T-helper 2 cell (primary cell): ENCODE measurements around the gene VEPH1.
A peak's percentile ranks its signal among the peaks of the same experiment; 100 is the strongest.

Experiments
- DNase-seq, 5 experiments: peaks; one replicate each; pipeline versions ENCODE4 v3.0.0 to v3.0.0-alpha.2; 2012 to 2022

The VEPH1 gene

DNA sequence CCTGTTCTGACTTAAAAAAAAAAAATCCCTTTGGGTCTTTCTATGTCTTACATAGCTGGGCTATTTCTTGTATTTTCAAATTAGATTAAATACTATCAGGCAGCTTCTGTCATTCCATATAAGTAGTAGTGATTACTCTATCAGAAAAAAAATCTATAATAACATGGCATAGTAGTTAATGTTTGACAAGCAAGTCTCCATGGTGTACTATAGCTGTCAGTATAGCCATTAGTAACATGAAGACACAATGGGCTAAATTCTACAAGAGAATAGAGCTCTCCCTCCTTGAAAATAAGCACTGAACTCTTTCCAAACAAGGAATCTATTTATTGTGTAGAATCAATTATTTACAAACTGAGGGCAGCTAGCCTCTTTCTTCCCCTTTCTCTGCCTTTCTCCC lies 19.4 kb upstream of the VEPH1 start:
- no peak for DNase-seq

DNA sequence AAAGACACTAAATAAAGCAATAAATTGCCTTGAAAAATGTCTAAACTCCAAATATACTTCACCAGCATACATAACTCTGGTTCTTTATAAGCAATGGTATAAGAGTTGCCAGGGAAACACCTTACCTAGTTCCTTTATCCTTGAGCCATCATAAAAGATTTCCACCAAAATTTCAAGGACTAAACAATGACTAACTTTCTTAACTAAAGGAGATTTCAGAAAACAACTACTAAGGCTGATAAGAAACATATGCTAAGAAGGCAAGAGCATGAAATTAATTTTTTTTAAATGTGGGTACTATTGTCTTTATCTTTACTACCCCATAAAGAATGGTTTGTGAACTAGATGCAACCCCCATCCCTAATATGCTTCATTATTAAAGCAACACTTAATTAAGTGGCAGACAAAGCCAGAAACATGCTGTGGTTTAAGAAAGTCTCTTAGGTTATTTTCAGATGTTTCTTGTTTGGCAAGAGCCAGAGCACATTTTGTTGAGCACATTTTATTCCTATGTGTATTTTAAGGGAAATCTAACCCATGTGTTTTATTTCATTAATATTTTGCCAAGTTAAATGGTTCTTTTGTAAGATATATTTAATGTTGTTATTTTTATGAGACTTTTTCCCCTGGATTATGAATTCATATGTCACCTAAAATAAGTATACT lies 17.4 kb upstream of the VEPH1 start:
- no peak for DNase-seq

DNA sequence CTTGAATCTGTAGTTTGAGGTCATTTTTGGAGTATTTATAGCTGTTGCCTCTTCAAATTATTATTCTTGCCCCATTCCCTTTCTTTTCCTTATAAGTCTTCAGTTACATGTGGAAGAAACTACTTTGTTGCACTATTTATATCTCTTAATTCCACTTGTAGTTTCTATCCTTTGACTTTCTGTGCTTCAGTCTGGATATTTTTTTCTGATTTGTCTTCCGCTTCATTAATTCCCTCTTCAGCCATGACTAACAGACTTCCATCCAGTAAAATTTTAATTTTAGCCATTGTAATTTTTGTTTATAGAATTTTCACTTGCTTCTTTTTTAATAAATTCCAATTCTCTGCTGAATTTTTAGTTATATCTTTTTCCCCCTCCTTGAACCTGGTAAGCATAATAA lies 15.7 kb upstream of the VEPH1 start:
- no peak for DNase-seq

DNA sequence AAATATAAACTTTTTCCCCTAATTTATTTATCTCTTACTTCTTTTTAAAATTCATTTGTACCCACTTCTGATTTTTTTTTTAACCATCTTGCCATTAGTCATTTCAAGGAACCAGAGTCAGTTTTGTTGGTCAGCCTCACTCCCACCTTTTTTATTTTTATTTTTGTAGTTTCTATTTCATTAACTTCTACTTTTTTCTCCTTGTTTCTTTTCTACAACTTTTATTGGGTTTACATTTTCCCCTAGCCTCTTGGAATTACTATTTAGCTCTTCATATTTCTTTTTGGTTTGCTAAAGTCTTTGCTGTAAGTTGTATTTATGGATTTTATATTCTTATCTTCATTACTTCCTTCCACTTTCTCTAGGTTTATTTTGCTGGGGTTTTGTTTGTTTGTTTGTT lies 13.7 kb upstream of the VEPH1 start:
- DNase-seq: no peak

DNA sequence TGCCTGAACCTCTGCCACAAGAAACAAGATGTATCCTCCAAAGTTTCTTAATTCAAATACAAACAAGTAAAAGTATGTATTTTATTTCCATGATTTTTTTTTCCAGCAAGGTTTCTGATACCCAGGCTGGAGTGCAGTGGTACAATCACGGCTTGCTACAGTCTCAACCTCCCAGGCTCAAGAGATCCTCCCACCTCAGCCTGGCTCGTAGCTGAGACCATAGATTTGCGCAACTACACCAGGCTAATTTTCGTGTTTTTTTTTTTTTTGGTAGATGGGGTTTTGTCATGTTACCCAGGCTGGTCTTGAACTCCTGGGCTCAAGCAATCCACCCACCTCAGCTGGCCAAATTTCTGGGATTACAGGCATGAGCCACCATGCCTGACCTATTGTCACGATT lies 12.2 kb upstream of the VEPH1 start:
- DNase-seq: no peak

DNA sequence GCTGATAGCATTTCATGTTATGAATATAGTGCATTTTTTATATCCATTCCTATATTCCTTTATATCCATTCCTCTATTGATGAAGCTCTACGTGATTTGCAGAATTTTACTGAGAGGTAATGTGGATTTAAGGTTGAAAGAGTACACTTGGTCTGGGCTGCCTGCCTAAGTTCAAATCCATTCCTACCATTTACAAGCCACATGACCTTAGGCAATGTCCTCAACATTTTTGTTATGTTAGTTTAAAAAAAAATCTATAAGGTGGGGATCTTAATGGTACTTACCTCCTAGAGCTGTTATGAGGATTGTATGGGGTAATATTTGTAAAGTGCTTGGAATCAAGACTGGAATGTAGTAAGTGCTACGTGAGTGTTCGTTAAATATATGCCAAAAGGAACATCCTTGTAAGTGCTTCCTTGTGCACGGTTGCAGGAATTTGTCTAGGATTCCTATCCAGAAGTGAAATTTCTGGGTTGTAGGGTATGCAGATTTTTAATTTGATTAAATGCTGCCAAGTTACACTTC lies 11.2 kb upstream of the VEPH1 start:
- no peak for DNase-seq

DNA sequence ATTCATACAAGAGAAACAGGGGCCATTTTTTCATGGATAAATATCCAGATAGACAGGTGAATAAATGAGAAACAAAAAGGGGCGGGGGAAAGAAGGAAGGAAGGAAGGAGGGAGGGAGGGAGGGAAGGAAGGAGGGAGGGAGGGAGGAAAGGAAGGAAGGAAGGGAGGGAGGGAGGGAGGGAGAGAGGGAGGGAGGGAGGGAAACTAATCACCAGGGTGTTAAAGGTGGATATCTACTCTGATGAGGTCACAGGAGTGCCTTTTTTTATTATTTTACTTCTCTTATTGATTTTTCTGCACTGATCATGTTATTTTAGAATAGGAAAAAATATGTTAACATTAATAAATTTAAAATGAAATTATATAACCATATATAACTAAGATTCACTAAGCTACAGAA lies 10.4 kb upstream of the VEPH1 start:
- DNase-seq: no peak

DNA sequence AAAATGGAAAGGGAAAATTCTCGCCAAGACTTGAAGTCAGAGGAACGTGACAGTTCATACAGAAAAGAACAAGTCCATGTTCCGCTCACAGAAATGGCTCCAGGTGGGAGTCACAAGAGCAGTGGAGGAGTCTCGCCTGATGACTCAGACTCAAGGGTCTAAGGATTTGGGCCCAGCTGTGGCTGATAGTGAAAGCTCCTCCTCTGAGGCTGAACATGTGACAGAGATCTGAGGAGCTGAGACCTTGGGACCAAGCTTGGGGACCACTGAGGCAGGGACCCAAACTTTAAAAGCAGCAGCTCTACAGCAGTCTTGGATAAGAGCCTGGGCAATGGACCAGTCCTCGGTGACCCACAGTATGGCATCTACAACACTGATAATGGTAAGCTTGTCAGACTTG lies 9.3 kb upstream of the VEPH1 start:
- no peak for DNase-seq

DNA sequence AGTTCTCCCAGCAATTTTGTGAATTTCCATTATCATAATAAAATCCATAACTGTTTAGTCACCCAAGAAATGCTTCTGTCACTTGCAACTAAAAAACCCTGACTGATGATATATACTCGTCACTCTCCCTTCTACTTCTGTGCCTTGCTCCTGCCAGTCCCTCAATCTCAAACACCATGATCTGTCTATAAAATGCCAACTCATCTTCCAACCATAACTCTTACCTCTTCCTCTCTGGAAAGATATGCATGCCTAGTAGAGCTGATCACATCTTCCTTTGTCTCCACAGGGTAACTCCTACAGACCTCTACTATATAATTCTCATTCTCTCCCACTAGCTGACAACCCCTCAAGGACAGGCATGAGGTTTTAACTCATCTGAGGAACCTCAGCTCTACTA lies 5.2 kb upstream of the VEPH1 start:
- DNase-seq: no peak

DNA sequence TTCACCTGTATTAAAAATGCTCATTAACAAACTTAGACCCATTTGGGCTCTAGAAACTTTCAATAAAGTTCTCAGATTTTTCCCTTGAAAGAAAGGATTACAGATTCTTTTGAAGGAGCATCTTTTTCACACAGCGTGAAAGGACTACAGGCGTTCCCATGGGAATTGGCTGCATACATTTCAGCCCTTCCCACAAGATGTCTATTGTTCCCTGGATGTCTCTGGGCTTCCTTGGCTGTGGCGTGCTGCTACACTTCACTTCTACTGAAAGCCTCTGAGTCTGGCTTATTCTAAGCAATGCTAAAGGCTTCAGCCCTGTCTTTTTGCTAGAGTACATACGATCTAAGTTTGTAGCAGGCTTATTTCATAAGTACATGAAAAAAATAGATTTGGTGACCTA lies 1.4 kb downstream of the VEPH1 start:
- no peak for DNase-seq

DNA sequence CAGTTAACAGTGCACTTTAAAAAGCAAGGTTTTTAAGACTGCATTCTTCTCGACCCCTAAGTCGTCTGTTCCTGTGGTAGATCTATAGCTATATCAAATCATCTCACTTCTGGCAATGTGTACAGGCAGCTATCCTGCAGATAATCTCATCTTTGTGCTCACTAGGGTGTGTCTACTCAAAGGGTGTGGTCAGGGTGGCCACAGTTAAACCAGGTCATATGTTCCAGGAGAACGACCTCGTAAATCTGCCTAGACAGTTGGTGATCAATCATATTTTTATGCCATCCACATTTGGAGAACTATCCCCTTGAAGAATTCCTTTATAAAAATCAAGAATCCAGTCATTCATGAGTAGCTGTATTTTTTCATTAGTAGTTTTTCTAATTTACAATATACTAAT lies 3.0 kb downstream of the VEPH1 start:
- DNase-seq: no peak

DNA sequence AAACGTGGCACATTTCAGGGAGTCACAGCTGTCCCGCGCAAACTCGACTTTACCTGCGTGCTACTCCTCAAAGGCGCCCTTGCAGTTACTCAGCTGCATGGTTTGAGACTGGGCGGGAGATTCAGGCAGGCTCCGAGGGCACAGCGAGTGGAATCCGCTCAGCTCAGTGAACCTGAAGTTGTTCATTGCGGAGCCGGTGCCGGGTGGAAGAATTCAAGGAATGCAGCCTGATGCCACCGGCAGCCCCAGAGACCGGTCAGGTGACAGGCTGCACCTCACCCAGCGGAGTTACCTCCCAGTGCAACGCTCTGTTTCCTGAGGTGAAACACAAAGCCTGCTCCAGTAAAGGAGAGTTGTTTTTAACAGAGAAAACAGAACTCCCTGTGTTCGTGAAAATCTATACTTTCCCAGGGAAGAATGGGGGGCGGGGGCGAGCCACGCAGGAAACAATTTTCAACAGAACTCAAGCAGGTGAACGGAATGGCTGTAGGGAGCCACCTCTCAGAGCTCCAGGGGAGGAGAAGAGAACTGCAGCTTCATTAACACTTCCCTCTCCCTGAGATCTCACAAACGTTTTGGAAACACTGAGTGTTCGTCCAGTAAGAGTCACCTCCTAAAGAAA lies 3.8 kb downstream of the VEPH1 start:
- DNase-seq: no peak

DNA sequence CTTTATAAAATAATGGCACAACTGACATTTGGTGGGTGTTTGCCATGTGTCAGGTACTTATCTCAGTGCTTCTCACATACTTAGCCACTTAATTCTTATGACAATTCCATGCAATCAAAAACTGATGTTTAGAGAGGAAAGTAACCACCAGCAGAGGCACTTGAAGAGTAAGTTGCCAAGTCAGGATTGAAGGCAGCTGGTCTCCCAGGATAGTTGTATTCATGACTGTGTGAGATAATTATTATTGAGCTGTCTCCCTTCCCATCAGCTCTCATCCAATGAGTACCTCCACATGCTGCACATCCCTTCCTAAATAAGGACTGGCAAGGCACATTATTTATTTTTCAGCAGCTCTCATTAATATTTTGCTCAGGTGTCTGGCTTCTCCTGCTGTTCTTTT lies 4.8 kb downstream of the VEPH1 start:
- DNase-seq: no peak

DNA sequence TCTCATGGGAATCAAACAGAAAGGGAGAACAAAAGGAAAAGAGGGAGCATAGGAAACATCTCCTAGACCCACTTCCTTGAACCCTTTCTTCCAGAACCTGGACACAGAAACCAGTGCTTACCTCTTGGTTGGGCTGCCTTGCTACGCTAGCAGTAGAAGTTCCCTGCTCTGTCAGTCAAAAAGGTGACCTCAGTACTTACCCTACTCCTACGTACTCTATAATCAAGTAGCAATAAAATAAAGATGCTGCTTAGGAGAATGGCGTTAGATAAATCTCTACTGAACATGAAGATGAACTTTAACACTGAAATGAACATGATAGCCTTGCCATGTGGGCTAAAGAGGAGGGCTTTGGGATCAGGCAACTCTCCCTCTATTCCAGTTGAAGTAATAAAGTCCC lies 7.4 kb downstream of the VEPH1 start:
- DNase-seq: no peak

DNA sequence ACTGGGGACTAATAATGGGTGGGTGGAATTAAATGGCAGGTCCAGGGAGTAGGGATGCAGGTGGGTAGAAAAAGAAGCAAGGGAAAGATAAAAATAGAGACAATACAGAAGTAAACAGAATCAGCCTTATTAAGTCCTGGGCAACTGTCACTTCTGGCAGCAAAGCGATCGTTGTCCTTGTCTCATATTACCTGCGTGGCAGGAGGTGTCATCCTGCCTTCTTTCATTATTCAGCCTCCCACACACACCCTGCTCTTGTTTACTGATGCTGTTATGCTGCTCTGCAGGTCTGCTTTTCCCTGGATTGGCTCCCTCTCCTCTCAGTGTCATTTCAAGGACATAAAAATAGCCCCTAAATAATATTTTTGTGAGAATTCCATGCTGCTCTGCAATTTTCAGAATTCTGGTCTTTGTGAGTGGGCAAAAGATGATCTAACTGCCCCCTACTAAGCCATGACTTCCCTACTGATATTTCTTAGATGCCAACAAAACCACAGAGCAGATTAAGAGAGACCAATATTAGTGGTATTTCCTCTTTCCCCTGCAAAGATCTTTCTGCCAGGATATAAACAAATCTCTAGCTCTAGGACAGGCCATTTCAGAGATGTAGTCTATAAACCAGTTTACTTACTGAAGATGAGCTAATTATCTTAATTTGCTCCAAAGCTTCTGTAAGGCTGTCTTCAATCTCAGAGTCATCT lies 8.5 kb downstream of the VEPH1 start:
- DNase-seq: no peak

DNA sequence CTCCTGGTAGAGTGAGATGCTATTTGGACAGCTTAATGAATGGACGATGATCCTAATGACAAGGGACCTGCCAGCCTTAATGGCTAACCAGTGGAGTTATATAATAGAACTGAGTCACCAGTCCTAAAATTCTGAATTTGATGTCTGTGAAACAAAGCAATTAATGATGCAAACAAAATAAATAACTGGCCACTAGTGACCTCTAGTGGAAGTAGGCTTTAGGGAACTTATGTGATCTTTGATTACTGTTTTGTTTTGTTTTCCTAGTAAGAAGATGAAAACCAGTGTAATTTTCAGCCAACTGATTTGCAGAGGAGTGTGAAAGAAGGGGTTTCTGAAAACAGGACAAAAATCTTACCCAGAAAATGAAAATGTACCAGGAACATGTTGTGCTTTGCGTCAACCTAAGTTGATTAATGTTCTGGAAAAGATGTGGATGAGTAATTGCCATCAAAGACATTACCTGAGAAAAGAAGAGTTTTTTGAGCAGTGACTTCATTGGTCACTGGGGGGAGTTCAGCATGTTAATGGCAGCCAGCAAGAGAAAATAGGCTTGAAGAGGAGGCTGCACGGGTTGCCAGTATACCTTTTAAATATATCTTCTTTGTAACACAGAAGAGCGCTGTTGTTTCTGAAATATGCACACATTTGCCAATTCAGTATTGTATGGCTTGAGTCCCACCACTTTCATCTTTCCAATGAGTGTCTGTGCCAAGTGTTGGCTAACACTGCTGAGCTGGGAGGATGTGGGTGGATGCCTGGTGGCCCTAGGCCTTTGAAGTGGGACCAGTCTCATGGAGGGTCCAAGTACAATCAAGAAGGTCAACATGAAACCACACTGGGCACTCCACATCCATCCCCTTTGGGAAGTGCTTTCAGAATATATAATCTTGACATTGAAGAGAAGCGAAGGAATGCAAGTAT lies 9.3 kb downstream of the VEPH1 start:
- peak in 1 of 5 experiments; percentile 3 for DNase-seq

DNA sequence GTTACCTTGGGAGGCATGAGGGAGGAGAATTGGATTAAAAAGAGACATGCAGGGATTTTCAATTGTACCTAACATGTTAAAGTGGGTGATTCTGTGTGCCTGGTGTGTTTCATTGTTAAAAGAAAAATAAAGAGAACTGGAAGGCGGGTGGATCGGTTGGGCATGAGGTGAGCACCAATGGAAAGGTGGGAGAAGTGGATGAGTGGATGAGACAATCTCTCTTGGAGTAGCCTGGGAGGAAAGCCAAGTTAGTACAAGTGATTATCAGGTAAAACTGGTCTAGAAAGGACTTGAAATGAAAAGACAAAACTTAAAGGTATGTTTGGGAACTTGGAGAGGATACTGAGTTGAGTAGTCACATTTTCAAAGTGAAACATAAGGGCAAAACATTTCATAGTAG lies 12.1 kb downstream of the VEPH1 start:
- DNase-seq: no peak

DNA sequence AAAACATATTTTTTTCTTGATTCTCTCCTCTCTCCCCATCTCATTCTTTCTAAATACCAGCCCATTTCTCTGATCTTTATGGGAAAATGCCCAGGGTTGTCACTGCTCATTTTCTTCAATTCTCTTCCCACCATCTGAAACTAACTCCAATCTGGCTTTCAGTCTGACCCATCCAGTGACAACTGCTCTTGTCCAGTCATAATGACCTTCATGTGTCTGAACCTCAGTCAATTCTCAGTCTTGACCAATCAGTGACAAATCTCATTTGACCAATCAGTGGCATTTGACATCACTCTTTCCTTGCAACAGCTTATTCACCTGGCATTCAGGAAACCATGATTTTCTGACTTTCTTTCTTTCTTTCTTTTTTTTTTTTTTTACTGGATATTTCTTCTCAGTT lies 15.1 kb downstream of the VEPH1 start:
- DNase-seq: no peak

DNA sequence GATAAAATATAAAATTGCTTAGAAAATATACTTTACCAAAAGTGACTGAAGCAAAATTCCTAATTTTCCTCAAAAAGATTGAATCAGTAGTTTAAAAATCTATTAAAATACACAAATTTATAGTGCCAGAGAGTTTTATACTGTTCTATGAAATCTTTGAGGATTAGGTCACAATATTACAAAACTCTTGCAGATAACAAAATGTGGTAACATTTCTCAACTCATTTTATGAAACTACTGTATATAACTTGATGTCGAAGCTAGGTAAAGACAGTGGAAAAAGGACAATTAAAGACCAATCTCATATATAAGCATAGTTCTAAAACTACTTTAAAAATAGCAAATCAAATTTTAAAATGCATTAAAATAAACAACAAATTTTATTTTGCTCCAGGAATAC lies 15.9 kb downstream of the VEPH1 start:
- DNase-seq: no peak

DNA sequence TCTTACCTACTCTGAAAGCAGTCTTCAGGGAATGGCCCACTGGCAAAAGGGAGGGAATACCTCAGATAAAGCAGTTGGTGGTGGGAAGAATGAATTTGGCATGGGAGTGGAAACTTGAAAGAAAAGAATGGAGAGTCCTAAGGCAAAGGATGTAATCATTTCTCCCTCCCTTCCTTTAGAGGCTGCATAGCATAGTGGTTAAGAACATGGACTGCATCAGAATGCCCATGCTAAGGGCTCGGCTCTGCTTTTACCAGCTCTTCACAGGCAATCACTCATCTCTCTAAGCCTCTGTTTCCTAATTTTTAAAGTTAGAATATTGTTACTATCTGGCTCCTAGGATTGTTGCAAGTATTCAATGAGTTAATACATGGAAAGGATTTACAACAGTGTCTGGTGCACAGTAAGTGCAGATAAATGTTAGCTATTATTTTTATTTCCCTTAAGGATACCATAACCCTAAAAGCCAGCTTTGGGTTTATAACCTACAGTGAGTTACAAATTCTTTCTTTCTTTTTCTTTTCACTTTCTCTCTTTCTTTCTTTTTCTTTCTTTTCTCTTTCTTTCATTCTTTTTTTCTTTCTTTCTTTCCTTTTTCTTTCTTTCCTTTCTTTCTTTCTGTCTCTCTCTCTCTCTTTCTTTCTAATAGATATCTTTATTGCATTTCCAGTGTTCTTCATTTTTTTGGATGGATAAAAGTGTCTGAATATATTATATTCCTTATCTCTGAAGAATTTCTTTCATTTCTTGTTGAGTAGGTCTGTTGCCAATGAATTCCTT lies 23.6 kb downstream of the VEPH1 start:
- no peak for DNase-seq

DNA sequence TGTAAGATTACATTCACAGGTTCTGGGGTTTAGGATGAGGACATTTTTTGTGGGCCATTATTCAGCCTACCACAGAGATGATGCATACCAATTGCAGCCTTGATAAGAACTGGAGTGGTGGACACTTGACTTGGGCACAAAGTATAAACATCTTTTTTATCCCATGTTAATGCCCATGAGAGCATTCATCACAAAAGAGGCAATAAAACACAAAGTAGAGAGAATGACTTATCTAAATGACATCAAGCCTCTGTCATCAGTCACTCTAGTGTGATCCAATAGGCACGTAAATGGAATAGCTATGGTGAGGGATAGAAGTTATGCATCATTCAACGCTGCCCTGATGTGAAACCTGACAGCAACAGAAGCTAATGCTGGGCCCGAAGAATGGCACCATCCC lies 25.8 kb downstream of the VEPH1 start:
- DNase-seq: no peak

DNA sequence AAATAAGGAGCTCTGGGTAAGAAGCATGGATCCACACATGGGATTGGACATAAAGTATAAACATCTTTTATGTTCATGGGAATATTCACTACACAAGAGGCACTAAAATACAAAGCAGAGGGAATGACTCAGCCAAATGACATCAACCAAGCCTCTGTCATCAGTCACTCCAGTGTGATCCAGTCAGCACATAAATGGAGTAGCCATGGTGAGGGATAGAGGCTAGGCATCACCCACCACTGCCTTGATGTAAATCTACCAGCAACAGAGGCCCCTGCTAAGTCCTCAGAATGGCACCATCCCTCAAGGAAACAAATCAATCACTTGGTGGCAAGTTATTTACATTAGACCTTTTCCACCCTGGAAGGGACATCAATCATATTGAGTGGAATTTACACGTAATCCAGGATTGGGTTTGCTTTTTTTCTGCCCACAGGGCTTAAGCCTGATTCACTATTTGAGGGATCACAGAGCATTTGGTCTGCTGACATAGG lies 27.2 kb downstream of the VEPH1 start:
- no peak for DNase-seq
